Glutamatergic neuron (in vitro differentiated cells): ENCODE data around the gene DRAM1. TPM values are rescaled to one million over a fixed set of nuclear protein-coding genes. Genes with fewer than 3 reads are reported as not detected.

Experiments
- DNase-seq: peaks from one replicate; pipeline ENCODE4 v3.0.0; 2022
- H3K27ac Mint-ChIP-seq: one replicate; pipeline ENCODE4 v1.8.0; 2020; ENCODE audit warnings: mild to moderate bottlenecking, mixed read lengths, inconsistent platforms; ENCODE audit not compliant: unreplicated experiment
- H3K27me3 Mint-ChIP-seq: one replicate; pipeline ENCODE4 v1.8.0; 2020; ENCODE audit warnings: mild to moderate bottlenecking, moderate library complexity, mixed read lengths, inconsistent platforms; ENCODE audit not compliant: unreplicated experiment
- H3K36me3 Mint-ChIP-seq: one replicate; pipeline ENCODE4 v1.8.0; 2020; ENCODE audit warnings: mild to moderate bottlenecking, mixed read lengths, inconsistent platforms; ENCODE audit not compliant: unreplicated experiment
- H3K4me1 Mint-ChIP-seq: one replicate; pipeline ENCODE4 v1.8.0; 2020; ENCODE audit warnings: mild to moderate bottlenecking, low read depth, mixed read lengths, inconsistent platforms; ENCODE audit not compliant: unreplicated experiment
- H3K4me3 Mint-ChIP-seq: one replicate; pipeline ENCODE4 v1.8.0; 2020; ENCODE audit warnings: mild to moderate bottlenecking, mixed read lengths, inconsistent platforms; ENCODE audit not compliant: unreplicated experiment
- H3K9me3 Mint-ChIP-seq: one replicate; pipeline ENCODE4 v1.8.0; 2020; ENCODE audit warnings: mild to moderate bottlenecking, moderate library complexity, mixed read lengths, inconsistent platforms; ENCODE audit not compliant: unreplicated experiment
- total RNA-seq: library from RNA; stranded (reverse); fragmentation: NEBNext Ultra II Directional; extraction: Animal tissue kit (Norgen Biotek cat#: 25700); gene quantifications from one replicate; pipeline ENCODE4 v1.2.1, GENCODE V29; 2021; ENCODE audit not compliant: unreplicated experiment
- TF ChIP-seq, protein P1 (sequence below): fragments of 200-600 bp; sonication (generic); IDR thresholded peaks from one replicate; pipeline ENCODE4 v1.5.0; 2021; ENCODE audit not compliant: partially characterized antibody, unreplicated experiment

The DRAM1 gene
- total RNA-seq, 1 donor from 2014 or later = 0.83 TPM

DNA sequence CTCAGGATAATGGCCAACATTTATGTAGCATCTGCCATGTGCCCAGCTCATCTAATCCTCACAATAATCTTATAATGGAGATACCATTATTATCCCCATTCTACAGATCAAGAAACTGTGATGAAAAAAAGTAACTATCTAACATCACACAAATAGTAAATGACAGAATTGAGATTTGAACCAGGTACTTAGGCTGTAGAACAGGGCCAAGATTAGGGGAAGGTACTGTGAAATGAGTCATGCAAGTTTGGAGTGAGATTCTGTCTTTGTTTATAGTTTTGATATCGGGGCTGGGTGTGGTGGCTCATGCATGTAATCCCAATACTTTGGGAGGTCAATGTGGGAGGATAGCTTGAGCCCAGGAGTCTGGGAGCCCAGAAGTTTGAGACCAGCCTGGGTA lies 45.4 kb upstream of the DRAM1 start:
- no peak for DNase-seq
- no peak overlapping the region for H3K4me3 Mint-ChIP-seq
- peaks cover 2% of the 10 kb centered on the region for H3K27me3 Mint-ChIP-seq
- TF ChIP-seq, protein P1, sequence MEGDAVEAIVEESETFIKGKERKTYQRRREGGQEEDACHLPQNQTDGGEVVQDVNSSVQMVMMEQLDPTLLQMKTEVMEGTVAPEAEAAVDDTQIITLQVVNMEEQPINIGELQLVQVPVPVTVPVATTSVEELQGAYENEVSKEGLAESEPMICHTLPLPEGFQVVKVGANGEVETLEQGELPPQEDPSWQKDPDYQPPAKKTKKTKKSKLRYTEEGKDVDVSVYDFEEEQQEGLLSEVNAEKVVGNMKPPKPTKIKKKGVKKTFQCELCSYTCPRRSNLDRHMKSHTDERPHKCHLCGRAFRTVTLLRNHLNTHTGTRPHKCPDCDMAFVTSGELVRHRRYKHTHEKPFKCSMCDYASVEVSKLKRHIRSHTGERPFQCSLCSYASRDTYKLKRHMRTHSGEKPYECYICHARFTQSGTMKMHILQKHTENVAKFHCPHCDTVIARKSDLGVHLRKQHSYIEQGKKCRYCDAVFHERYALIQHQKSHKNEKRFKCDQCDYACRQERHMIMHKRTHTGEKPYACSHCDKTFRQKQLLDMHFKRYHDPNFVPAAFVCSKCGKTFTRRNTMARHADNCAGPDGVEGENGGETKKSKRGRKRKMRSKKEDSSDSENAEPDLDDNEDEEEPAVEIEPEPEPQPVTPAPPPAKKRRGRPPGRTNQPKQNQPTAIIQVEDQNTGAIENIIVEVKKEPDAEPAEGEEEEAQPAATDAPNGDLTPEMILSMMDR = no peak
- H3K27ac Mint-ChIP-seq = no peak overlapping the region
- no peaks in the 10 kb centered on the region for H3K4me1 Mint-ChIP-seq
- no peaks in the 10 kb centered on the region for H3K36me3 Mint-ChIP-seq
- no peaks in the 10 kb centered on the region for H3K9me3 Mint-ChIP-seq

GRCh38 chr12:101838628-101839323 lies 38.6 kb upstream of the DRAM1 start:
- TF ChIP-seq, protein P1 = no peak

DNA sequence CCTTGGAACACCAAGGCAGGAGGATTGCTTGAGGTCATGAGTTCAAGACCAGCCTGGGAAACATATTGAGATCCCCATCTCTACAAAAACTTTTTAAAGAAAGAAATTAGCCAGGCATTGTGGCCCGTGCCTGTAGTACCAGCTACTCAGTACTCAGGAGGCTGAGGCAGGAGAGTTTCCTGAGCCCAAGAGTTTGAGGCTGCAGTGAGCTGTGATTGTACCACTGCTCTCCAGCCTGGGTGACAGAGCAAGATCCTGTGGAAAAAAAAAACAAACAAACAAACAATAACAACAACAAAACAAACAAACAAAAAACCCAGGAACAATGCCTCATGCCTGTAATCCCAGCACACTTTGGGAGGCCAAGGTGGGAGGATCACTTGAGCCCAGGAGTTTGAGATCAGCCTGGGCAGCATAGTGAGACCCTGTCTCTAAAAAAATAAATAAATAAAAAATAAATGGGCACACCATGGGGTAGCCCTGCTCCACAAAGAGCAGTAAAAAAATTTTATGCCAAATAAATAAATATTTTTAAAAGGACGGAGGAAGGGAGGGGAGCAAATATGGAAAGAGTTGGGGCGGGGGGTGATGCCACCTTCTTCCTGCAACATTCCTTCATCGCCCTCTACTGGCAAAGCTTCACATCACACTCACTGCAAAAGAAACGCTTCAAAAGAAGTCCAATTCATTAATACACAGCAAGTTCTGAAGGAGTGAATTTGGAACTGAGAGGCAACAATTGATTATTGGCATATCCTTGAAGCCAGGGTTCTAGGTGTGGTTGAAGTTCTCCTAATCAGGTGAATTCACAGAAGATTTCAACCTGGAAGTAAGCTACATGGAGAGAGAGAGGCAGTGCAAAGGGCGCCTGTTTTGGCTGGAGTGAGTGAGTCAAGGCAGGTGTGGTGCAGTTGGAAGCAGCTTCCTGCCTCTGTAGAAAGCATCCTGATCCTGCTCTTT lies 37.8 kb upstream of the DRAM1 start:
- peak; percentile 64 for DNase-seq
- H3K4me1 Mint-ChIP-seq = no peaks in the 10 kb centered on the region
- no peak overlapping the region for H3K4me3 Mint-ChIP-seq
- no peaks in the 10 kb centered on the region for H3K36me3 Mint-ChIP-seq
- TF ChIP-seq, protein P1 = peak; percentile 84
- no peaks in the 10 kb centered on the region for H3K27me3 Mint-ChIP-seq
- H3K9me3 Mint-ChIP-seq = no peaks in the 10 kb centered on the region
- no peak overlapping the region for H3K27ac Mint-ChIP-seq

More at GRCh38 chr12:101838628-101839323, 38.6 kb upstream of the DRAM1 start:
- Mint-ChIP-seq H3K36me3 (no peaks in the 10 kb centered on the region), H3K4me3 (no peak overlapping the region), H3K4me1 (no peaks in the 10 kb centered on the region), H3K27ac (no peak overlapping the region), H3K9me3 (no peaks in the 10 kb centered on the region), H3K27me3 (no peaks in the 10 kb centered on the region)
- no peak for DNase-seq

GRCh38 chr12:101841069-101841468 lies 36.3 kb upstream of the DRAM1 start:
- TF ChIP-seq, protein P1 = no peak
- Mint-ChIP-seq H3K4me3 (no peak overlapping the region), H3K27ac (no peak overlapping the region), H3K9me3 (no peaks in the 10 kb centered on the region), H3K27me3 (no peaks in the 10 kb centered on the region), H3K4me1 (no peaks in the 10 kb centered on the region), H3K36me3 (no peaks in the 10 kb centered on the region)
- DNase-seq = no peak
